Tibial nerve (tissue), 3 donors: Measurements from ENCODE around the gene CD93.

ENCODE experiments used
- POLR2A ChIP-seq, 2 donors: fragments of 450-650 bp; IDR thresholded peaks; one replicate each; pipeline ENCODE4 v1.6.1; 2017; ENCODE audit warnings: antibody characterized with exemption in 2 of 2, mild to moderate bottlenecking in 2 of 2, moderate library complexity in 2 of 2
- TF ChIP-seq, protein P1 (sequence below), 5 experiments: fragments of 200-600 bp in 3 of 5; fragments of 450-650 bp in 2 of 5; sonication (generic) in 3 of 5; IDR thresholded peaks; one replicate each; pipeline ENCODE4 v1.5.1; 2016 to 2019; ENCODE audit warnings: antibody characterized with exemption in 5 of 5, mild to moderate bottlenecking in 3 of 5, moderate library complexity in 2 of 5

- TF ChIP-seq, protein P1, sequence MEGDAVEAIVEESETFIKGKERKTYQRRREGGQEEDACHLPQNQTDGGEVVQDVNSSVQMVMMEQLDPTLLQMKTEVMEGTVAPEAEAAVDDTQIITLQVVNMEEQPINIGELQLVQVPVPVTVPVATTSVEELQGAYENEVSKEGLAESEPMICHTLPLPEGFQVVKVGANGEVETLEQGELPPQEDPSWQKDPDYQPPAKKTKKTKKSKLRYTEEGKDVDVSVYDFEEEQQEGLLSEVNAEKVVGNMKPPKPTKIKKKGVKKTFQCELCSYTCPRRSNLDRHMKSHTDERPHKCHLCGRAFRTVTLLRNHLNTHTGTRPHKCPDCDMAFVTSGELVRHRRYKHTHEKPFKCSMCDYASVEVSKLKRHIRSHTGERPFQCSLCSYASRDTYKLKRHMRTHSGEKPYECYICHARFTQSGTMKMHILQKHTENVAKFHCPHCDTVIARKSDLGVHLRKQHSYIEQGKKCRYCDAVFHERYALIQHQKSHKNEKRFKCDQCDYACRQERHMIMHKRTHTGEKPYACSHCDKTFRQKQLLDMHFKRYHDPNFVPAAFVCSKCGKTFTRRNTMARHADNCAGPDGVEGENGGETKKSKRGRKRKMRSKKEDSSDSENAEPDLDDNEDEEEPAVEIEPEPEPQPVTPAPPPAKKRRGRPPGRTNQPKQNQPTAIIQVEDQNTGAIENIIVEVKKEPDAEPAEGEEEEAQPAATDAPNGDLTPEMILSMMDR (IDR thresholded peaks at IDR 0.05): no peak
- no peak for TF ChIP-seq POLR2A (IDR thresholded peaks at IDR 0.05)
These were observed 7.6 kb downstream of the CD93 start for GRCh38 chr20:23078351-23079015.
